T-helper 2 cell treated with Interferon-gamma antibody and Interleukin-4, amounts not matched to agents 5 μg/mL and 100 μg/mL, for 36 hours (primary cell): ENCODE measurements around the gene AMBP.
"Not testable (repeated sequence)": the region's sequence is repeated elsewhere in the genome, so short reads cannot be mapped to it uniquely, and the experiment has no call there.

Source experiments
- DNase-seq: peaks from one replicate; pipeline ENCODE4 v3.0.0; 2021; ENCODE audit warnings: low spot score
- H3K27ac Mint-ChIP-seq: one replicate; pipeline ENCODE4 v1.8.0; 2021; ENCODE audit warnings: mild to moderate bottlenecking, mixed read lengths
- H3K27me3 Mint-ChIP-seq: one replicate; pipeline ENCODE4 v1.8.0; 2021; ENCODE audit warnings: low read depth, mixed read lengths
- H3K36me3 Mint-ChIP-seq: one replicate; pipeline ENCODE4 v1.8.0; 2021; ENCODE audit warnings: low read depth, mixed read lengths
- H3K4me1 Mint-ChIP-seq: one replicate; pipeline ENCODE4 v1.8.0; 2021; ENCODE audit warnings: low read depth, mixed read lengths
- H3K4me3 Mint-ChIP-seq: one replicate; pipeline ENCODE4 v1.8.0; 2022; ENCODE audit warnings: mild to moderate bottlenecking, moderate library complexity, mixed read lengths
- H3K9me3 Mint-ChIP-seq: one replicate; pipeline ENCODE4 v1.8.0; 2021; ENCODE audit warnings: mixed read lengths

Gene AMBP

GRCh38 chr9:114049441-114050225, 28.5 kb downstream of the AMBP start:
- Mint-ChIP-seq H3K9me3 (no peaks in the 10 kb centered on the region), H3K4me1 (no peaks in the 10 kb centered on the region), H3K27ac (no peak overlapping the region), H3K36me3 (no peaks in the 10 kb centered on the region), H3K27me3 (peaks cover 2% of the 10 kb centered on the region), H3K4me3 (no peak overlapping the region)
- DNase-seq: no peak

- Mint-ChIP-seq H3K9me3 (no peaks in the 10 kb centered on the region), H3K27ac (no peak overlapping the region), H3K4me1 (no peaks in the 10 kb centered on the region), H3K36me3 (no peaks in the 10 kb centered on the region), H3K27me3 (peaks cover 2% of the 10 kb centered on the region), H3K4me3 (no peak overlapping the region)
- DNase-seq: no peak
These were observed 29.3 kb downstream of the AMBP start for GRCh38 chr9:114048533-114049415.

GRCh38 chr9:114047717-114048116, 30.4 kb downstream of the AMBP start:
- H3K4me1 Mint-ChIP-seq: no peaks in the 10 kb centered on the region
- no peak overlapping the region for H3K4me3 Mint-ChIP-seq
- H3K9me3 Mint-ChIP-seq: no peaks in the 10 kb centered on the region
- DNase-seq: no peak
- peaks cover 2% of the 10 kb centered on the region for H3K27me3 Mint-ChIP-seq
- no peak overlapping the region for H3K27ac Mint-ChIP-seq
- H3K36me3 Mint-ChIP-seq: no peaks in the 10 kb centered on the region

- Mint-ChIP-seq H3K36me3 (no peaks in the 10 kb centered on the region), H3K27ac (no peak overlapping the region), H3K4me1 (no peaks in the 10 kb centered on the region), H3K27me3 (peaks cover 2% of the 10 kb centered on the region), H3K9me3 (no peaks in the 10 kb centered on the region), H3K4me3 (no peak overlapping the region)
- no peak for DNase-seq
These were observed 31.2 kb downstream of the AMBP start for GRCh38 chr9:114046875-114047274.

GRCh38 chr9:114046237-114046755, 31.8 kb downstream of the AMBP start:
- Mint-ChIP-seq H3K36me3 (no peaks in the 10 kb centered on the region), H3K27me3 (peaks cover 2% of the 10 kb centered on the region), H3K27ac (no peak overlapping the region), H3K4me3 (no peak overlapping the region), H3K9me3 (no peaks in the 10 kb centered on the region), H3K4me1 (no peaks in the 10 kb centered on the region)
- no peak for DNase-seq

- not testable (repeated sequence) for DNase-seq, H3K4me3 Mint-ChIP-seq, H3K36me3 Mint-ChIP-seq, H3K9me3 Mint-ChIP-seq, H3K4me1 Mint-ChIP-seq, H3K27me3 Mint-ChIP-seq, H3K27ac Mint-ChIP-seq
These were observed 34.4 kb downstream of the AMBP start for GRCh38 chr9:114043660-114044059.

GRCh38 chr9:114039484-114039883, 38.6 kb downstream of the AMBP start:
- H3K27ac Mint-ChIP-seq: no peak overlapping the region
- no peak for DNase-seq
- no peaks in the 10 kb centered on the region for H3K36me3 Mint-ChIP-seq
- no peaks in the 10 kb centered on the region for H3K9me3 Mint-ChIP-seq
- no peak overlapping the region for H3K4me3 Mint-ChIP-seq
- no peaks in the 10 kb centered on the region for H3K27me3 Mint-ChIP-seq
- no peaks in the 10 kb centered on the region for H3K4me1 Mint-ChIP-seq

- DNase-seq: peak; percentile 2
- no peaks in the 10 kb centered on the region for H3K4me1 Mint-ChIP-seq
- no peaks in the 10 kb centered on the region for H3K27me3 Mint-ChIP-seq
- no peaks in the 10 kb centered on the region for H3K9me3 Mint-ChIP-seq
- no peak overlapping the region for H3K4me3 Mint-ChIP-seq
- H3K27ac Mint-ChIP-seq: no peak overlapping the region
- no peaks in the 10 kb centered on the region for H3K36me3 Mint-ChIP-seq
These were observed 39.3 kb downstream of the AMBP start for GRCh38 chr9:114038724-114039313.

- DNase-seq: no peak
- no peak overlapping the region for H3K27ac Mint-ChIP-seq
- H3K4me3 Mint-ChIP-seq: no peak overlapping the region
These were observed 40.0 kb downstream of the AMBP start for GRCh38 chr9:114037961-114038723.

GRCh38 chr9:114037249-114037648, 40.9 kb downstream of the AMBP start:
- Mint-ChIP-seq H3K4me3 (no peak overlapping the region), H3K9me3 (no peaks in the 10 kb centered on the region), H3K27ac (no peak overlapping the region), H3K27me3 (no peaks in the 10 kb centered on the region), H3K36me3 (no peaks in the 10 kb centered on the region), H3K4me1 (no peaks in the 10 kb centered on the region)
- no peak for DNase-seq

More at GRCh38 chr9:114037961-114038723, 40.0 kb downstream of the AMBP start:
- Mint-ChIP-seq H3K4me1 (no peaks in the 10 kb centered on the region), H3K9me3 (no peaks in the 10 kb centered on the region), H3K36me3 (no peaks in the 10 kb centered on the region), H3K27me3 (no peaks in the 10 kb centered on the region)

- no peaks in the 10 kb centered on the region for H3K36me3 Mint-ChIP-seq
- DNase-seq: no peak
- no peaks in the 10 kb centered on the region for H3K27me3 Mint-ChIP-seq
- H3K27ac Mint-ChIP-seq: no peak overlapping the region
- H3K4me3 Mint-ChIP-seq: no peak overlapping the region
- no peaks in the 10 kb centered on the region for H3K4me1 Mint-ChIP-seq
- H3K9me3 Mint-ChIP-seq: no peaks in the 10 kb centered on the region
These were observed 42.0 kb downstream of the AMBP start for GRCh38 chr9:114035845-114036801.

GRCh38 chr9:114035221-114035844, 42.8 kb downstream of the AMBP start:
- H3K4me1 Mint-ChIP-seq: no peaks in the 10 kb centered on the region
- H3K27ac Mint-ChIP-seq: no peak overlapping the region
- no peak overlapping the region for H3K4me3 Mint-ChIP-seq
- H3K27me3 Mint-ChIP-seq: no peaks in the 10 kb centered on the region
- DNase-seq: no peak
- H3K9me3 Mint-ChIP-seq: no peaks in the 10 kb centered on the region
- H3K36me3 Mint-ChIP-seq: no peaks in the 10 kb centered on the region
